GM19328 (cell line): ENCODE data around the gene ENKUR.
"Not testable (repeated sequence)": the region's sequence is repeated elsewhere in the genome, so short reads cannot be mapped to it uniquely, and the experiment has no call there.

ENCODE experiments used
- ATAC-seq: cut with Tn5 transposase; IDR thresholded peaks from one replicate; pipeline ENCODE4 v1.9.1; 2021; ENCODE audit warnings: mild to moderate bottlenecking, moderate library complexity; ENCODE audit not compliant: unreplicated experiment

The ENKUR gene

DNA sequence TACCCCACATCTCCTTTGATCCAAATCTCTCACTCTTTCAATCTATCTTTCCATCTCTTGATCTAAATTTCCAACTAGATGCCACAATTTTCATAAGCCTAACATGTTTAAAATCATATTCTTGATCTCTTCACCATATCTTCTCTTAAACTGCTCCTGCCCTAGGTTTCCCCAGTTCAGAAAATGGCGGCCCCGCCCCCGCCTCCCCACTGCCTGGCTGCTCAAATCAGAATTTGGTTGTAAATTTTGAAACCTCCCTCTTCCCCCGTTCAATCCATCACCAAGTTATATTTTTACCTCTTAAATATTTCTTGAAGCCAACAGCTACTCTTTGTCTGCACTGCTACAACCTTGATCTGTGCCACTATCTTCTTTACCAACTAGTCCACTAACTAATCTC is 36.3 kb downstream of the ENKUR start:
- ATAC-seq: no peak

DNA sequence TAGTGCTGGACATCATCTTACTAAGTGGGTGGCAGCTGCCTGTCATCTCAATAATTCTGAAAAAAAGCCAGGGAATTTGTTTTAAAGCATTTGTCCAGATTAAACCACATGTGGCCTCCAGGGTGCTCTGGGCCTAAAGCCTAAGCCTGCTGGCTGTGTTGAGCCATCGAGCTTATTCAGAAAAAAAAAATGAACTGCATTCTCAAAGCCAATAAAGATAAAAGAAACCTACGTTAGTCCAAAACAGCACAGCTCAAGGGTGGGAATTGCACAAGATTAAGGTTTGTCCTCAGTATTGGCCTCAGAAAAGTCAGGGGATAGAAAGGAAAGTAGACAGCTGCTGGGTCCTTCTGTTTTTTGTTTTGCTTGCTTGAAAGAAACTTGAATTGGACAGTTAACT is 41.0 kb downstream of the ENKUR start:
- ATAC-seq: no peak

DNA sequence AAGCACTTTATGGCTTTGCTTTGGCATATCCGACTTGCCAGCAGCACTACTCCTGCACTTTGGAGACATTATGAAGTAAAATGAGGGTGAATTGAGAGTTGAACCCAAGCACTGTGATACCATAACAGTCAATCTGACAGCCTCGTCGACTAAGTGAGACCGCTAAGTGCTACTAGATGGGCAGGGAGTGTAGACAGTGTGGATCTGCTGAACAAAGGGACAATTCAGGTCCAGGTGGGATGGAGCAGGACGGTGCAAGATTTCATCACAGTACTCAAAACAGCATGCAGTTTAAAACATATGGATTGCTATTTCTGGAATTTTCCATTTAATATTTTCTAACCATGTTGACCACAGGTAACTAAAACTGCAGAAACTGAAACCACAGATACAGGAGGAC is 42.8 kb downstream of the ENKUR start:
- no peak for ATAC-seq

DNA sequence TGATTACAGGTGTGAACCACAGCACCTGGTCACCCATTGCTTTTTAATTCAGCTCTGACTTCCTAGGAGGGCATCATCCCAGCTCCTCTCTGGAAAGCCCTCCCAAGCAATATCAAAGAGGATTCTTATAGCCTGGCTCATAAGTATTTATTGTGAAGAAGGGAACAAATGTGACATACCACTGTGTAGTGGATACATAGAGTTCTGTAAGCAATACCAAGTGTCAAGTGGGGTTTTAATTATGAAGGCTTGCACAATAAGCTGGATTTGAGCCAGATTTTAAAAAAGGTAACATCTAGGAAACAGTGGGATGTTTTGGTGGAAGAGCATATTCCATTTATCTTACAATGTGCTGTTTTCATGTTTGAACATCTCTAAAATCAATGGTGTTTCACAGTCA is 44.6 kb downstream of the ENKUR start:
- ATAC-seq: no peak

DNA sequence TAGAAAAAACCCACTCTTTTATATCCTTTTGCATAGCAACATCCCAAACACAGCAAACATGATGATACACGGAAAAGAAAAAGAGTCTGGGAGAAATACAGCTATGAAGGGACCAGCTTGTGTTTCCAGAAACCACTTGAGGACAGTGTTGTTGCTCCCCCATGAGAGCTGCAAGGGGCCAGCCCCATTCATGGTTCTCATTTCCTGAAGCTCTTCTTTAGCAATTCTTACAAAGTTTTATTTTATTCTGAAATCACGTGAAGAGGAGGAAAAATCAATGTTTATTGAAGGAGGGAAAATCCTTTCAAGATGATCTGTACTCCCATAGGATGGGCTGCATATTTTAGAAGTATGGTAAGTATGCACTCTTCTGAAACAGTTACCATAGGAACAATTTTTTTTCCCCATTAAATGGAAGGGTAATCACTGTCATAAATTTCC is 46.1 kb downstream of the ENKUR start:
- no peak for ATAC-seq

DNA sequence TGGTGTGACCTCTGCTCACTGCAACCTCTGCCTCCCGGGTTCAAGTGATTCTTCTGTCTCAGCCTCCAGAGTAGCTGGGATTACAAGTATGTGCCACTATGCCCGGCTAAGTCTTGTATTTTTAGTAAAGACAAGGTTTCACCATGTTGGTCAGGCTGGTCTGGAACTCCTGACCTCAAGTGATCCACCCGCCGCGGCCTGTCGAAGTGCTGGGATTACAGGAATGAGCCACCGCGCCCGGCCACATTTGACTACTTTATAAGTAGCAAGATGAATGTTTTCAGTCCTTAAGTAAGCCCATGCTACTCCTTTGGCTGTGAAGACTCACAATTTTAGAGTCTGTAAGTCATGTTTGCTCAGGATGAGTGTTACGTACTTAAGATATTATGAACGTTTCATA is 47.0 kb downstream of the ENKUR start:
- not testable (repeated sequence) for ATAC-seq

DNA sequence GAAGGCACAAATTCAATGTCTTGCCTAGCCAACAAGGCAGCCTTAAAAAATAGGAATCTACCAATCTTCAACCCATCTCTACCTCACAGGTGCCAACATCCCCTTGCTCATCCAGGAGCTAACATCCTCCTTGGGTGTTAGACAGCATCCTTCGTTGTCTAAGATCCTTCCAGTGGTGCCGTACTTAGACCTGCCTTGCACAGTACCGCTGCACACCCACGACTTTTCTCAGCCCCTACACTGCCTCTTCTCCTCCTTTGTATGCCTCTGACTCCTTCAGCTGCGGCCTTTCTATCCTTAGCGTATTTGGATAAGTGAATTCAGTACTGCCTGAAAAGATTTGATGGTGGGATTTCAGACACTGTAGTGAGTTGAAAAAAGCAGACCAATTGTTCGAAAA is 47.6 kb downstream of the ENKUR start:
- ATAC-seq: no peak

DNA sequence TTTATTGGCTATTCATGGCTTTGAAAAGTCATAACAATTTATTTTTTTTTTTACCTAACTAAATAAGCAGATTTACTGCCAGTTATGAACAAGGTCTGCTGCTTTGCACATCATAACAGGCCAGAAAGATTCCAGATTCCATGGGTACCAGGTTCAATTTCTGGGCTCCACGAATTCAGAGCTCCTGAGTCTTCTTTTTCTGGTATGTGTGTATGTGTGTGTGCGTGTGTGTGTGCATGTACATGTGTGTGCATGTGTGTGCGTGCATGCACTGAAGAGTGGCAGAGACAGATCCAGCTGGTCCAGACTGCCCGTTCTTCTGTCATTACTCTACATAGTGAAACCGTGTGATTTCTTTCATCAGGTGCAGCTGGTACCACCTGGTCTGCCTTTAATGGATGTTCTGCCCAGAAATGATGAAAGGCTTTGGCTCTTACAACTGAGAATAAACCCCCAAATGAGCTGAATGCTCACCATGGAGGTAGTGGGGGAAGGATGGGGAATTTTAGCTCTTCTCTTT is 48.9 kb downstream of the ENKUR start:
- no peak for ATAC-seq

DNA sequence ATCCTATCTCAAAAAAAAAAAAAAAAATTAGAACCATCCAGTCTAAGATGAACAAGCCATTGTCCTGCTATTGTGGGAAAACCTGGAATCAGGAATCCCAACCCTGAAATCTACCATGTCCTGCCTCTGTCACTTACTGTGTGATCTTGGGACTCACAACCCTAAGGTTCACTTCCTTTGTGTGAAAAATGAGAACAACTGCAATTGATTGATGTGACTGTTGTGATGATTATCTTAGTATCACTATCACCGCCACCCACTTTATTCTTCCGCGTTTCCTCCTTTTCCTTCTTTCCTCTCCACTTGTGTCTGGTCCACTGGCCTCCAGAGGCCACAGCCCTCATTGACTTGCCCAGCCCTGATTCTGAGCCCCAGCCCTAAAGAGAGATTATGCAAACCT is 50.9 kb downstream of the ENKUR start:
- ATAC-seq: no peak

DNA sequence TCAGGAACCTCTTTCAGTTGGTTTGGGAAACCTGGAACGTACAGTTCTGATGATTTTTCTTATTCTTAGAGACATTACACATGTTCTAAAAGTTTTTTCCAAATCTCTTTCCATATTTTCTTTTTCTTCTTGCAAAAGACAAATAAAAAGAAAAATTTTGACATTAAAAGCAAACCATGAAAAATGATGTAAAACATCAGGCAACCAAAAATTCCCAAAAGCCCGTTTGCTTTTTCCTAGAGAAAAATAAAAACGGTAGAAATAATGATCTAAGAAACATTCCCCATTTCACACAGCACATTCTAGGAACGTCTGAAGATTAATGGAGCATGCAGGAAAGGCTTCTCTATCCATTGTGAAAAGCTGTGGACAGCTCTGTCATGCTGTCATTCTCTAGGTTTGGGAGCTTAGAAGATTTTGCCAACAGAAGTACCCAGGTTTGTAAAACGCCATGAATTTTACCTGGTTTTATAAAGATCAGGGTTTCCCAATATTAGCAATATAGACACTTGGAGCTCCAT is 52.4 kb downstream of the ENKUR start:
- ATAC-seq: no peak

DNA sequence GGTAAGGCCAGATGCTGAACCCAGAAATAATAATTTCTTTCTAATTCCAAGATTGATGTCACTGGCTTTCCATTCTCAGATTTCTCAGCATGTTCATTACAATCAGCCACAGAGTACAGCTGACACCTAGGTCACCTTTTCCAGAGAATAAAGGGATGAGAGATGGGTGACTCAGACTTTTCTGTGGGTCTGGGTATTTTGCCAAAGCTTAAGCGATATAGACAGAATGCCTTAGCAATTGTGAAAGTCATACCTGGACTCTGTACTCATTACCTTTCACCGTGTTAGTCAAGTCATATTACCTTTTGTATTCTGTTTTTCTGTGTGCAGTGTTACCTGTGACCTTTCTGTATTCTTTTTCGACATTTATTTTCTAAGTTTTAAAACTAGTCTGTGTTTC is 53.0 kb downstream of the ENKUR start:
- ATAC-seq: no peak

DNA sequence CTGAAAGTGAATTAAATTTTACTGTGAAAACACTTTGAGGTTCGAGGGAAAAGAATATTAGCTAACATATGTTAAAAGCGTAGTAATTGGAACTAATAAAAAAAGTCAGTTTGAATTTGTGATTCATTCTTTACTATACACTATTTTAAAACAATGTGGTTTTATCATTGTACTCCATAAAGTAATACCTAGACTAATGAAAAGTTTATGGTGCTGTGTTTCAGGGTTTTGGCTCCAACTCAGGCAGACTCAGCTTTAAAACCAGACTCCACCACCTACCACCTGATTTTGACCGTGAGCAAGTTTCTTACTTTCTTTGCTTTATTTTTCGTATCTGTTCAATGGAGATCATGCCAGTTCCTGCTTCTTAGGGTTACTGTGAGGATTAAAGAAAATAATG is 54.4 kb downstream of the ENKUR start:
- ATAC-seq: no peak

DNA sequence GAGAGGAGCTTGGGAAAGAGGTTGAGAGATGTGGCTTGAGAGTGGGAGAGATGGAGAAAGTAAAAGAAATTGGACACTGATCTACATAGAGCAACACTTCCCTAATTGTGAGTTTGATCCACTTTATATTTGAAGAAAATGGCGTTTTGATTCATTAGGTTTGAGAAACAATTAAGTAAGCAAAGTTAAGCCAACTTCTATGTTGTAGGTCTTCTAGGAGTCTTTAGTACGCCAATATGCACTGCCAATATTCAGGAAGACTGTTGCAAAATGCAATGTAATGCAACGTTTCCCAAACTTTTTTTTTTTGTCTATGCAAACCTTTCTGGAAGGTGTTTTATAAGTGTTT is 56.6 kb downstream of the ENKUR start:
- no peak for ATAC-seq

DNA sequence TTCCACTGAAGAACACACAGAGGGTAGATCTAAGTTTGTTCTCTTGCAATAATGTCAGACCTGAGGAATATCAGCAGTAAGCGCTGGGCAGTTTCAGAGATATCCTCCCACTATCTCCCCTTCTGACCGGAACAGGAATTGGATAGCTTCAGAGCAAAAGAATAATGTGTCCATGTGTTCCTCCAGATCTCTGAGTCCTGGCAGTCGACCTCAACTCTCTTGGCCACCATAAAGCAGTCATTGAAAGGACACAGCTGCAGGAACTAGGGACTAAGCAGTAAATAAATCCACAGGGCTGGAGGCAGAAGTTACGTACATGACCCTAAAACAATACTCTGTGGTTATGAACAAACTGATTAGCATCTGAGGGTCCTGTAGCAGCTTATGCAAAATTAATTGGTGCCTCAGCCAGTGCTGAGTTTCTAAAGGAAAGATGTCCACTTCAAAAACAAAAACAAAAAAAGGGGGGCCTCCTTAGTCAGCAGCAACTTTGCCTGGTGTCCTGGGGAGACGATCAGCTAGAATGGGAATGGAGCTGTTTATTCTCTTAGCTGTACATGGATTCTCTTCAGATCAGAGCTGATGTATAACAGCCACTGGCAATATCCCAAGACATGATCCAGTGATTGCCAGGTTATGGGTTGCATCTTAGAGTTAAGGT is 57.1 kb downstream of the ENKUR start:
- ATAC-seq: no peak

DNA sequence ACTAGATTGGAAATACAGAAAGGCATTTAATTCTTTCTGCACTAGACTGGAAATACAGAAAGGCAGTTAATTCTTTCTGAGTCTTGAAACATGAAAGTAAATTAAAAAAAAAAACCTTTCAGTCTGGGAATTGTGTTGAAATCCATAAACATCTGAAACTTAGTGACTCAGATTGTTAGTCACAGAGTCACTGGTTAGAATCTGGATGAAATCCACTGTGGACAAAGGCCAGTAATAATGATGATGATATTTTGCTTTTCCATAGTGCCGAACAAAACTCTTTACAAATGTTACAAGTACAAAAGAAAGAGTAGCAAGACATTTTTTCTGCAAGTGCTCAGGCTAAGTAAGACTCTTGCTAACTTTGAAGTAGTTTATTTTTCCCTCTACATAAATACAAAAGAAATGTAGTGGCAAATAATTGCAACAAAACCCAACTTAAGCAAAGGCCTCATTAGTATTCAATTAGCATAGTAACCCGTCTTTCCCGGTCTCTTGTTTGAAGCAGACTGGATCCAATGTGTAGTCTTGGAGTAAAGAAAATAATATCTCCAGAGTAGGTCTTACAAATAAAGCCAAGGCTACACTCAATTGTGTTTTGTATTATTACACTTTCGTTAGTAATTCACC is 57.8 kb downstream of the ENKUR start:
- no peak for ATAC-seq

DNA sequence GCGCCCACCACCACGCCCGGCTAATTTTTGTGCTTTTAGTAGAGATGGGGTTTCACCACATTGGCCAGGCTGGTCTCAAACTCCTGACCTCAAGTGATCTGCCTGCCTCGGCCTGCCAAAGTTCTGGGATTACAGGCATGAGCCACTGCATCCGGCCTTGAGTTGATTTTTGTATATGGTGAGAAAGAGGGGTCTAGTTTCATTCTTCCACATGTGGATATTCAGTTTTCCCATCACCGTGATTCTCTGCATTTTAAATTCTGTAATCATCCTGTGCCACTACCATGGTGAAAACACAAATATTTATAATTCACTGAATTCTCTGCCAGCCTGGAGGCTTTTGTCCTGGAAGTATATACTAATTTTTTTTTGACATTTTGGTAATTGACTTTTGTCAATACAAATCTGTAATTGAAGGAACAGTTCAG is 58.3 kb downstream of the ENKUR start:
- not testable (repeated sequence) for ATAC-seq

DNA sequence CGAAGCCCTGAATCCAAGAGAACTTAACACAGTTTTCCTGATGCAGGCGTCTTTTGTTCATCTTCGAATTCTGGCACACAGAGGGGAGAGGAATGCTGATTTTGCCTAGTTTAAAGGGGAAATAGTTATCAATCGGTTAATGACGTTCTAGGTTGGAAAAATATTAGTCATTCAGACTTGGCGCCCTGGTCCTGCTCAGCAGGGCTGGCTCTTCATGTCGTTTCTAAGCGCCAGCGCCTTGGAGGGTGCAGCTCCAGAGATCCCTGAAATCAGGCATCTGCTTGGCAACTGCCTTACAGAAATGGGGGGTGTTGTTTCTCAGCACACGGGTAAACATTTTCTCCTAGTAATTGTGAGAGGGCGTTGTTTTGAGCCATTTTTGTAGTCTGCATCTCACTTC is 62.3 kb downstream of the ENKUR start:
- no peak for ATAC-seq

DNA sequence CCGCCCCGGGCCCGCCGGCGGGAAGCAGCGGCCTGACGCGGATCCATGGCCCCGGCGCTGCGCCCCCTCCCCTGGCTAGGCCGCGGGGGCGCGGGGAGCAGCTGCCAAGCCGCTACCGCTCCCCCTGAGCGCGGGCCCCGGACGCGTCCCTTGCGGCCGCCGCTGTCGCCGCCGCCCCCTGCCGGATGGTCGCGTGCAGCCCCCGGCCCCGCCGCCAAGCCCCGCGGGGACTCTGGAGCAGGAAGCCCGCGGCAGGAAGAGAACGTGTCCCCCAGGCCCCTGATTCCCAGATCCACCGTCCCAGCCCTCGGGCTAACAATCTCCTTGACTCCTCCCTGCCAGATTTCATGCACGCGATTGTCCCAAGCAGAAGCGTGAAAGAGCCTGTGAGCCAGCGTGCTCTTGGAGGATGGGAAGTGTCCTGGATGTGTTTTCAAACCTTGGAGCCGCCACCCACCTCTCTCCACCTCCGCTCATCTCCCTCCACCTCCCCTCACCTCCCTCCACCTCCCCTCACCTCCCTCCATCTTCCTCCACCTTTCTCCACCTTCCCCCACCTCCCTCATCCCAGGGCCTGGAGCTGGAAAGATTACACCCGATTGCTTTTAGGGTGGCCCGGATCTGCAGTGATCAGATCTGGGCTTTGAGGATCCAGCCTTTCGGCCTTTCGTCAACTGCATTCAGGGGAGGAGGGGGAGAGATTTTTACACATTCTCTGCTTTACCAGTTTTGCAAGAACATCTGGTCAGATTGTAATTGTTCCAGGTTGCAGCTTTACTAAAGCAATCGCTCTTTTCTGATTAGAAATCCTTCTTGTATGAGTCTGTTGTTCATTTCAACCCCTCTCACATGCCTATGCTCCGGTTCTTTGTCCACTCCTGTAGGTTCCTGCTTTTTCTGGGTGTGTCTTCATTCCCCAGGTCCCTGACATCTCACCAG is 63.0 kb downstream of the ENKUR start:
- ATAC-seq: peak; percentile 51

DNA sequence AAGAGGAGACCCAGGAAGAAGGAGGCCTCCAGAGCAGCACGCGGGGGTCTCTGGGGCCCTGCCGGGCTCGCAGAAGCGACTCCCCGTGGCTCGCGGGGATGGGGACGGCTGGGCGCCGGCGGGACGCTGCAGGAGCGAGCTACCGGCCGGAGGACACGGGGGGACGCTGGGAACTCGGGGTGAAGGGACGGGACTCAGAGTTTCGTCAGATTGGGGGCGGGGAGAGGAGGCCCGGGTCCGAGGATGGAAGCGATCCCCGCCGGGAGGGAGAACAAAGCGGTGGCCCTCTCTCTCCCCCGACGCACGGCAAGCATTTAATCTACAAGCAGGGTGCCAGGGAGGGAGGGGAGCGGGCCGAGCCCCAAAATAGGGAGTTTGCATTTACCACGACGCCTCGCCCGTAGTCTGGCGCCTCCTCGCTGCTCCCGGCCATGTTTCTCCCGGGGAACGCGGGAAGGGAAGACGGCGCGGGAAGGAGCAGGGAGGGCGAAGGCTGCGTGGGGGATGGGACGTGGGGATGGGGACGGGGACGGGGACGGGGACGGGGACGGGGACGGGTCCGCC is 63.7 kb downstream of the ENKUR start, which contains the start of gene PRTFDC1:
PRTFDC1 (minus strand) TSS at position 464 of the 564 bp plus-strand sequence; CDS start at position 433, 31 bp downstream.
- no peak for ATAC-seq

DNA sequence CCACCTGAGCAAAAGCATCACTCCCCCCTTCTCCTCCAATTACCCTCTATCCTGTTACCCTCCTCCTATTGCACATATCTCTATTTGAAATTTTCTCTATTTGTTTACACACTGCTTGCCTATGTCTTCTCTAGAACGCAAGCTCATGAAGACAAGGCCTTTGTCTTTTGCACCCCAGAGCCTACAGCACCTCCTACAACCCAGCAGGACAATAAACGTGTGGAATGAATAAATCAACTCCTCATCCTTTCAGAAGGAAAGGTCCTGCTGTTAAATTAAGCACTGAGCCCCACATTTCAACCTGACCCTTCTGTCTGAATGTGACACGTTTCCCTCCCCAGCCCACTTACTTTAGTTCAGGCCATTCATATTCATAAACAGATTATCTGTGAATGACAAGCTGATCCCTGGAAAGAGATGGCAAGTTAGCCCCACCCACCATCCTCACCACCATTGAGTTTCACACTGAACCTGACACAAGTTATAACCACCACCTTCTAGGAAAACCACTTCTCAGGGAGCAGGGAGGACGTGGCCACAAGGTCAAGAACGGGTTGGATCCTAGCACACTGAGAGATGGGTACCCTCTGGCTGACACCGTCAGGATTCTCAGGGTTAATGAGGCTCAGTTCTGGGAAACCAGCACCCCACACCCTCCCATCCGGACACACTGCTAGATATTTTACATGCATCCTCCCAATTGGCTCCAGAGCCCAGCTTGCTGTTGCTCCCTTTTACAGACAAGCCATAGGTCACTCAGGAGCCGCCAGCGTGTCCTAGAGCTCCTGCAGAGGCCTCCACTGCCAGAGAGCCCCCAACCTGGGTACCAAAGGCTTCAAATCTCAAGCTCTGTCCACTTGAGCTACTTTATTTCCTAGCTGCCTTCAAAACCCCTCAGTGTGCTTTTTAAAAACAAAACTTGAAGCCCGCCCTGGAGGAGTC is 64.5 kb downstream of the ENKUR start:
- ATAC-seq: no peak
